Putamen (tissue), 1 donor: ENCODE results near the gene MICAL2.
"Not testable (repeated sequence)": the region's sequence is repeated elsewhere in the genome, so short reads cannot be mapped to it uniquely, and the experiment has no call there.

Experiments
- DNase-seq: peaks from one replicate; pipeline ENCODE4 v3.0.0-alpha.2; 2016; ENCODE audit warnings: low spot score

The MICAL2 gene

DNA sequence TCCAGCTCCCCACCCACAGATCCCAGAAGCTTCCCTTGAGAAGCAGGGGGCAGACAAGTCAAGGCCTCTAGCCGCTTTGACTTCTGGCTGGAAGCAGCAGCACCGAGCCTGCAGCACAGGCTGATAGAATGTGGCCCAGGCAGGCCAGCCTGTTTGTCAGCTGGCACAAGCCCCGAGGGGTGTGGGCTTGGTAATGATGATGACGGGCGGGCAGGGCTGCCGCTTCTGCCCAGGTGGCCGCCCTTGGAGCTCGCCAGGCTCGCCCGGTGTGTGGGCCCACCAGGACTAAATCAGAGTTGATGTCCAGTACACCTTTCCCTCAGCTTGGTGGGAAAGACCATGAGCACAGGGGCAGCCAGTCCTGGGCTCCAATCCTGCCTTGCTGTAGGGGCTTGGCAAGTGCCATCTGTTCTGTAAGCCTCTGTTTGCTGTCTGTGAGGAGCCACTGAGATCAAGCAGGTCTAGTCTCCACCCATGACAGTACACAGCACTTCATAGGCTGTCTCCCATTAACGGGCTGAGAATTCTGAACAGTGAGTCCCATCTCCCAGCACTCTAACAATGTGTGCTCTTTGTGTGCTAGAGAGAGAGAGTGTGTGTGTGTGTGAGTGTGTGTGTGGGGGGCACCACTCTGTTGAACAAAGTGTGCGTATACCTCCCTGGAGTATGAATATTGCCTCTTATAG, 26.8 kb downstream of the MICAL2 start:
- DNase-seq = no peak

DNA sequence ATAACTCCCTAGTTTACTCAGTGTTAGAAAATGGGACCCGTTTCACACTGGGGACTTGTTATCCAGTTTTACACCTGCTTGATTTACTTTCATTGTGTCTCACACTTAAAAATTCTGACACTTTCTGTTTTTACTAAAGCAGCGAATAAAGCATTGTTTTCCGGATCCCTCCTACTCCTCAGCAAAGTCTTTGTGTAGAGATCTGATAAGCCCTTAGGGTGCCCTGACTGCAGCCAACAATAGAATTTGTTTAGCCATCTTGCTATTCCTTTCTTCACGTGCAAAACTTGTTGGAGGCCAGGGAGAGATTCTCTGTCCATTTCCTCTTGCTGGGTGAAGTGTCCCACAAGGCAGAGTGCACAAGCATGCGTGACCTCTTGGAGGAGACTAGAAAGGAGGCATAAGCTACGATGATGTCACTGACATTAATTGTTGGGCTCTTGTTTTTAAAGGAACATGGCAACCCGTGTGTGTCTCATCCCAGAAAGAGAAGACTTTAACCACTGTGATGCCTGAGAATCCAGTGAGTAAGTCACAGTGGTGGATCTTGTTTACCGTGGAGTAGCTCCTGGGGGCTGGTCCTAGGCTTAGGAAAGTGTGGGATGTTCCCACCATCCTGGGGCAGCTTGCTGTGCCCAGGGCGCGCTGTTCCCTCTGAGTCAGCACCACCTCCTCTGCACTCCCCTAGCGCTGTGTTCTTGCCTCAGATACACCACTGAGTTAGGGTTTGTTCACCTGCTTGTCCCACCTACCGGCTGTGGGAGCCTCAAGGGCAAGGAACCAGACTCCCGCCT, 27.7 kb downstream of the MICAL2 start:
- DNase-seq = no peak

DNA sequence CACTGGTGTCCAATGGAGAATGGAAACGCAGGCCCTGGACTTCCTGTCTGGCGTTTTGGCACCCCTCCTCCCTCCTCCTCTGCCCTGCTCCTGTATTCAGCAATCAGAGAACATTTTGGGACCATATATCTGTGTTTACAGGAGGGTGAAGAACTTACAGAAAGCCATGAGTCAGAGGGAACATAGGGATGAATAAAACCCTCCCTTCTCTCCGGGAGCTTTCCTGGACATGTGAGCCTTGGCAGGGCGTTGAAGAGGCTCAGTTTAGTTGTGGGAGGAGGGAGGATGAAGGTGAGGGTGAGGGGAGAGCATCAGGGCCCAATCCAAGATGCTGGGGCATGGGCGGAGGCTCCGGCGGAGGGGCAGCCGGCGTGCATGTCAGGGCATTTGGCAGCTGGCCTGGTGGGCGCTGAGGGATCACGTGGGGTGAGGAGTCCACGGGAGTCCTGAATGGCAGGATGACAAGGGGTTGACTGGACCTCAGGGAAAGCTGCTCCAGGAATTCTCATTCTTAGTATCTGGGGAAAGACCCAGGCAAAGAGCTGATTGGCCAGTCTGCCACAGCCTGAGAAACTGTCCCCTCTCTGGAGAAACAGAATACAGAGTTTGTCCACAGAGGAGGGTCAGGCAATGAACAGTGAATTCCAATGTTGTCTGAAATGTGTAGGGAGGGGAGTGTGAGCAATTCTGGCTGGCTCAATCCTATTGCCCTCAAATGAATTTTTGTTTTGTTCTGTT, 28.9 kb downstream of the MICAL2 start:
- DNase-seq = no peak

DNA sequence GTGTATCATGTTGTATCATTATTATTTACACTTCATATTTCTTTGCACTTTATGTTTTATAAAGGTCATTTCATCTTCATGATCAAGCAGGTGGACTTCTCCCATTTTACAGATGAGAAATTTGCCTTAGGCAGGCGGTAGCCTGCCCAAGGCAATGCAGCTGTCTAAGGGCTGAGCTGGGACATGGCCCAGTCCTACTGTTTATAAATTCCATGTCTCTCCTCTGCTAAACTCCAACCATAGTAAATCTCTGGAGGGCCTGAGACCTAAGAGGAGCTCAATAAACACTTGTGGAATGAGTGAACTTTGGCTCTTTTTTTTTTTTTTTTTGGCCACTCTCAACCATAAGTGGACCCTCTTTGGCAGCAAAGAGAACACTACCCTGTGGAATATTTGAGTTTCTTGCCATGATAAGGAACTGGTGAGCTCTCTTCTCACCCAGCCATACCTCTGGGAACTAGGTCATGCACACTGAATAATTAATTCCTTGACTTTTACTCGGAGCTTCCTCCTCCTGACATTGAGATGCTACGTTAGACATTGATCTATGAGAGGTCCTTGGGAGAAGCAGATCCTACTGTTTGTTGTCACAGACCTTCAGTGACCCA, 29.9 kb downstream of the MICAL2 start:
- DNase-seq = no peak

DNA sequence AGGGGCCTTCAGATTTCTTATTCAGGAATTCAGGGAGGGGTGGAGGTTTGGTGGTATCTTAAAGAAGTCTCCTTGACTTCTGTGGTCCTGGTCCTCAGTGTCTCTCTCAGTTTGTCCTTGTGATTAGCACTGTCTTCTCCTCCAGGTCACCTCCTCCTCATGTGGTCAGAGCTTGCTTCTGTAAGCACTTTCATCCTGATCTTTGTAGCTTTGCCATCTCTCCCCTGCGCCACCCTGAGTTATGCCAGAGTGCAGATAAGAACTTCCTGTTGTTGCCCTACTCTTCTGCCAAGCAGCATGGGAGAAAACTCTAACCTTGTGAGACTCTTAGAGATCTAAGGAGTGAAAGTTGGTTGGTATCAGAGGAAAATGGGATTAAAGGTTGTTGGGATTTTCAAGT, 30.9 kb downstream of the MICAL2 start:
- DNase-seq = no peak

DNA sequence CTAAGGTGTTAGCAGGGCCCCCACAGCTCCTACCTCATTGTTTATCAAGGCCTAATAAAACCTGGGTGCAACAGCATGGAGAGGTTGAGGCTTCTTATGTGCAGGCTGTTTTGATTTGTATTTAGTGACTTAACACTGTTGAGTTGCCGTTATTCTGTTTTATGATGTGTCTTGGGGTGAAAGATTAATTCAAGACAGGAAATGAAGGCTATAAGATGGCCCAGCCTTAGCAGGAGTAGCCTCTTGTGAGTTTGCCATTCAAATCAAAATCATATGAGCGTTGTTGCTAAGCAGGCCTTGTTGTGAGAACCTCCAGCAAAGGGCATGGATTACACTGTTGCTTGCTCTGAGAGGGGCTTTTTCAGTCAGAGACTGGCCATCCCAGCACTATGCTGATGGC, 31.8 kb downstream of the MICAL2 start:
- DNase-seq = no peak

DNA sequence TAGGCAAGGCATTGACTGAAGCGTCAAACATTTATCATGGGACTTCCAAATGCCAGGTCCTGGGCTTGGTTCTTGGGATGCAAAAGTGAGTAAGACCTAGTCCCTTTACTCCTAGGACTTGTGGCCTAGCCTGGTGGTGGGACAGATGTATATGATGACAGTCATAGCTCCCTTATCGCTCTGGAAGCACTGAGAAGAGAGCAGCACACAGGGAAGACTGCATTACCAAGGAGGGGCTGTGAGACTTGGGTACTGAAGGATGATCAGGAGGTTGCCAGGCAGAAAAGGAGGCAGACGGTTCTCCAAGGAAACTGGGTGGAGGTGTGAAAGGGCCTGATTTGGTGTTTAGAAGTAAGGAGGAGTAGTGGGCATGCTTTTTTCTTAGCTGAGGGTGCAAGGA, 32.5 kb downstream of the MICAL2 start:
- DNase-seq = no peak

DNA sequence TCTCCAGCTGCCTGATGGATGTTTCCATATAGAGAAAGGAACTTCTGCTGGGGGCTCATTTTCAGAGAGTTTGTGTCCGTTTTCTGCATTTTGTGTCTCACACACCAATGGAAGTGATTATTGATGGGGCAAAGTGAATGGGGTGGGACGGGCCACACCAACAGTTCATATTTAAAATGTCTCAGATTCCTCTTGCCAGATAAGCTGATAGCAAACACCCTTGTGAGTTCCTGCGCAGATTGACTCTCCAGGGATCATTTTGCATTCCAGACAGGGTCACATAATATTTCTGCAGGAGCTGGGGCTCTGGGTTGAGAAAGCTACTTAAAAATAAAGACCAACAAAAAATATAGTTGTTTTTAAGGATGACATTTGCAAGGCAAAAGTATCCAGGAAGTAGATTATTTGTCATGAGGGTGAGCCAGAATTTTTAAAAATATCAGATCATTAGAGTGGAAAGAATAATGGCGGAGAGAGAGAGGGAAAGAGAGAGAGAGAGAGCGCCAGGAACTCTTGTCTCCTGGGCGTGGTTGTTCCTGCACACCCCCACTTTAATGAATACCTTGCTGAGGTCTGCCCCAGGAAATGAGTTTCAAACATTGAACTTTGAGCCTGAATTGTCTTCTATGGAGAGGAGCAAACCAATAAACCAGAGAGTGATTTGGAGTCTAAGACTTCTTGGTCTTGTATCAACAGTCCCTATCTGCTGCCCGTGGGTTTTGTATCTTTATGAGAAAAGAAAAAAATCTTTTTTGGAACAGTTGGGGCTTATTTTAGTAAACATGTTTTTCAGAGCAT, 33.3 kb downstream of the MICAL2 start:
- no peak for DNase-seq

DNA sequence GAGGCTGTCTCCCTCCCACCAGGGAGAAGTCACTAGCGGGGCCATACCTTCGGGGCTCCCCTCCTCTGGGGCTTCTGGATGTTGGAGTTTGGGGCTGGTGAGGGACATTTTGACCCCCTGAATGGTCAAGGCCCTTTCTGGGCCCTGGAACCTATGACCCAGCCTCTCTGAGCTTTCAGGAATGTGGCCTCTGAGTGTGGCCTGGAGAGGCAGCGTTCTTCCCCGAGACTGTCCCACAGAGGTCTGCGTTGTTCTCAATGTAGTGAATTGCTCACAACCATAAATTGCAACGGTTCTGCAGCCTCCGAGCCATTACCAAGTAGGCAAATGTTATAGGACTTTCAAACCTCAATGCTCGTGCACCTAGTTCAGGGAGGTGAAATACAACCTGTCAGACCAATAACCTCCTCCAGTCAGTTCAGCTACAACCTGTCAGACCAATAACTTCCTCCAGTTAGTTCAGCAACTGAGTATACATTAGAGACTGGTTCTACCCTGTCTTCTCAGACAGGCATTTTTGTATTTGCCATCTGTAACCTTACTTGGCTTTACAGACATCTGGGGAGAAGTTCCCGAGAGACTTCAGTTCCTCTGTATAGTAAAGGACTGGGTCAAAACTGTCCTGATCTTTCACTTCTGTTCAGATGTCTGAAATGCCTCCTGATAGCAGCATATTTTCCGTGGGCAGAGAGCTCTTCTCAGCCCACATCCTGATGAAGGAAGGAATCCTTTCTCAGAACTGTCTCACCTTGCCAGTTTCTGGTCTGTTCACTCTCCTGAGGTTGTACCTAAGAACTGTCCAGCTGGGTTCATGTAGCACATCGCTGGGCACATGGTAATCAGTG, 34.2 kb downstream of the MICAL2 start:
- no peak for DNase-seq

DNA sequence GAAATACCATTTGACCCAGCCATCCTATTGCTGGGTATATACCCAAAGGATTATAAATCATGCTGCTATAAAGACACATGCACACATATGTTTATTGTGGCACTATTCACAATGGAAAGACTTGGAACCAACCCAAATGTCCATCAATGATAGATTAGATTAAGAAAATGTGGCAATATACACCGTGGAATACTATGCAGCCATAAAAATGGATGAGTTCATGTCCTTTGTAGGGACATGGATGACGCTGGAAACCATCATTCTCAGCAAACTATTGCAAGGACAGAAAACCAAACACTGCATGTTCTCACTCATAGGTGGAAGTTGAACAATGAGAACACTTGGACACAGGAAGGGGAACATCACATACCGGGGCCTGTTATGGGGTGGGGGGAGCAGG, 36.3 kb downstream of the MICAL2 start:
- DNase-seq = not testable (repeated sequence)

DNA sequence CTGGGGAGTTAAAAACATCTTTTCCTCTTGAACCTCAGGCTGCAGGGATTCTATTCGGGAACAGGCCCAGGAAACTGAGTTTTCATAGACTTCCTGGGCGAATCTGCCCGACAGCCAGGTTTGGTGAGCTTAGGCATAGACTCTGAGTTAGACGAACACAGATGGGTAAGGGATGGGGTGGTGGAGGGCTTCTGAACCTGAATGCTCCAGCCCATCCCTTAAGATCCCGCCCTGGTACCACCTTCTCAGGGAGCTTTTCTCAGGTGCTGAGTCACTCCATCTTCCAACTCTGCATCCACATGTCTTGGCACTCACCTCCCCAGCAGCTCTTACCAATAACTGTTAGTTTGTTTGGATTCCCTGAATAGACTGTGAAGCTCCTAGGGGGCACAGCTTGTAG, 37.4 kb downstream of the MICAL2 start:
- DNase-seq = no peak

DNA sequence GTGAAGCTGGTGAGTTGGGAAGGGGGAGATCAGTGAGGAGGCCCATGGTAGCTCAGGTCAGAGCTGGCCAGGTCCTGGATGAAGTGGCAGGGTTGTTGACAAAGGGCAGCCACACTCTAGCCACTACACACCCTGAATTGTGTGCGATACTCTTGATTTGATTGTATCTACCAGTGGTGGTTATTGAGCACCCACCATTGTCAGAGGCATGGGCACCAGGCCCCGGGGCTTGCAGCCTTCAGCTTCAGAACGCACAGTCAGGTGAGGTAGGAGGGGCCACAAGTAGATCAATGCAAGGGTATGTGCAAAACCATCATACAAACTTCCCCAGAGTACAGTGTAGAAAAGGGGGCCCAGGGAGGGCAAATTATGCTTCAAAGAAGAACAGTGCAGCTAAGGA, 38.1 kb downstream of the MICAL2 start:
- no peak for DNase-seq

DNA sequence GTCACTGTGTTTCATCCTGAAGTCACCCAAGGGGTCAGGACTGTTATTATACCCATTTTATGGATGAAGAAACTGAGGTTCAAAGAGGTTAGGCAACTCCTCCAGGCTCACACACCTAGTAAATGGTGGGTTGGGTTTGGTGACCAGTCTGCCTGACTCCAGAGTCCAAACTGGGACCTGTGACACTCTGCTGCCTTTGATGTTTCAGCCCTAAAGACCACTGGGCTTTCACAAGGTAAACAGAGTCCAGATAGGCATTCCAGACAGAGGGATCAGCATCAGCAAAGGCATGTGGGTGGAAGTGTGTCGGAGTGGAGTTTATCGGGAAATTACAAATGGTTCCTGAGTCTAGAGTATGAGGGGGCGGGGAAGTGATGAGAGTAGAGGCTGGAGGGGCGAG, 38.5 kb downstream of the MICAL2 start:
- no peak for DNase-seq

DNA sequence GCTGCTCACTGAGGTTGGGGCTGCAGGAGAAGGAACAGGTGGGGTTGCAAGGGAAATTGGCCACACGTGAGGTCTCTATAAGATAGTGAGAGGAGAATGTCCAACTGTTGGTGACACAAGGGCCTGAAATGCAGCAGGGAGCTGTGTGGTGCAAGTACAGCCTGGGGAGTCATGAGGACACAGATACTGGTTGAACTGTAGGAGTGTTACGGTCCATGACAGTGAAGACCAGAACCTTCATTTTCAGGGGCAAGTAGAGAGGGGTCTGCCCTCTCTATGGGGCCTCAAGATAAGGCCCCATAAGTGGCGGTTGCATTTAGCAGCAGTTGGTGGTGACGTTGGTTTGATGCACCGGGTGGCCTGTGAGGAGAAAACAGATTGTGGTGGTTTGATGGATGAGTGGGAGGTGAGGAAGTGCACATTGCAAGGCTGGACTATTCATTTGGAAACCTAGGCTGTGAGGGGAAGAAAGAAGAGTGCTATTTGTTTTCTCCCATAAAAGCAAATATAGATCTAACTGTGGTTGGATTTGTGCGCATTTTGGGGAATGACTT, 39.4 kb downstream of the MICAL2 start:
- no peak for DNase-seq

DNA sequence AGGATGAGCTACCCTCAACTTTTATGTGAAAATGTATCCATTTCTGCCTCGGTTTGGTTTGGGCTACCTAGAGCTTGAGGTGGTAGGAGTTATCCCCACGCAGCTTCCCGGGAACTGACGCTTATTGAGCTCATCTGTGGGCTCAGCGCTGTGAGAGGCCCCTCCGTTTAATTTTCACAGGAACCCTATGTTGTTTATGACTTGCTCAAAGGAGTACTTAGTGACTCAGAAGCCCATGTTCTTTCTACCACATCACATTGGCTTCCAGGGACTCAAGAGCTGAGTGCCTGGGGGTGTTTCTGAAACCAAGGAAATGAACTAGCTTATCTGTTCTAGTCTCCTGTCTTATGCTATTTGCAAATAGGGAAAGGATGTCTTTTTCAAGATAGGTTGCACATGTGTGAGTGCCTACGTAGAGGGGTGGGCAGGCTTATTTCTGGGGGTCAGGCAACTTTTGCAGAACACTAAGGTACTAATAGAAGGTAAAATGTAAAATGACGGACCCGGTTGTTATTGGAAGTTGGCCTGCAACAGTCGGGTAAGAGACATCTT, 40.5 kb downstream of the MICAL2 start:
- DNase-seq = no peak

DNA sequence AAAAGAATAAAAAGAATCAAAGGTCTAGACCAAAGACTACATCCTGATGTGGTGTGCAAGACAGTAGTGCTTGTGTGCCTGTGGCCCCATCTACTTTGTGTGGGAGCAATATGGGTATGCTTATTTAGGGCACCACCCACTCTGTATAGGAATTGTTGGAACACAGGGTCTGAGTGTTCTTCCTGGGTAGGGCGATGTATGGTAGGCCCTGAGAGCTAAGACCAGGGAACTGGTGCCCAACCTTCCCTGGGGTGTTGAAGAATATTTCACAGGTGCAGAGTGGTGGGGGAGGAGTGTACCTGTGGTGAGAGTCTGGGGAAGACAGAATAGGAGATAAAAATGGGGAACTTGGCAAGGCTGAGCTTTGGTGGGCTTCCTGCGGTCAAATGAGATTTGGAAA, 41.9 kb downstream of the MICAL2 start:
- DNase-seq = no peak

DNA sequence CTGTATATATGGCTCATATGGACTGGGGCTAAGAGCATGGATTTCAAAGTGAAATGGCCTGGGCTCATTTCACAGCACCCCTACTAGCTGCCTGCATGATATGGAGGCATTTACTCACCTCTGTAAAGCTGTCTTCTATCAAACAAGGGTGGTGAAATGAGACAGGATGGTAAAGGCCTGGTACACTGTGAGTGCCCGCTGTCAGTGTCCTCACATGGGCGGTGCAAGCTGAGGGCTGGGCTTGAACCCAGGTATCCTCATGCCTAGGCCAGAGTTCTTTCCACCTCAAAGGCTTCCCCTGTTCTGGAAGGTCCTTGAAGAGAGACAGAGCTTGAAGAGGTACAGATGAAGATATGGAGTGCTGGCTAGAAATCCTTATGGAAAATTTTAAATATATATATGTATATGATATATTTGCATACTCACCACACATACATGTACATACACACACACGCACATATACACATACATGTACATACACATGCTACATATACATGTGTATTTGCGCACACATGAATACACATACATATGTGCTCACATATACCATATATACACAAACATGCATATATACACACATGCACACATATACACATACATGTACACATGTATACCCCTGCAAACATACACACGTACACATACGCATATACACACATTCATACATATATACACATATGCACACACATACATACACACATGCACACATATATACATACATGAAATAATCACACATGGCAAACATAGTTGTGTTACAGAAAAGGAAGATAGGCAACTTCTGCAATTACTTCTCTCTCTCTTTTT, 44.7 kb downstream of the MICAL2 start:
- DNase-seq = no peak

DNA sequence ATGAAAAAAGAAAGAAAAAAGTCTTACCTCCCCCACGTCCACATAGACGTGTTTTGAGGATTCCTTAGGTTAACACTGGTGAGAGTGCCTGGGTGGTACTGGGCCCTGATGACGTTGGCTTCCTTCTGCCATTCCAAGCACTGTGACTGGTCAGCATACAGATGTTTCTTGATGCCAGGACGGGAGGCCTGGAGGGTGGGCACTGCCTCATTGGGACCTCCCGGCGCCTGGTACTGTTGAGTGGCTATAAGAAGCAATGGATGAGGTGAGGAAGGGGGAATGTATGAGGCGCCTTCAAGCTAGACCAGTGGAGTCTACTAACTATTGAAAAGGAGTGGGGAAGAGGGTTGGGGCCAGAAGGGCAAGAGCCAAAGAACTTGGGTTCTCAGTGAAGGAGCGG, 45.3 kb downstream of the MICAL2 start:
- no peak for DNase-seq
